Lung (tissue), 12 donors: Measurements from ENCODE around the gene BCO2. TPM values are rescaled to one million over a fixed set of nuclear protein-coding genes. Genes with fewer than 3 reads are reported as not detected.

Experiments used
- ATAC-seq: fragments of 200-7000 bp; cut with Tn5 transposase; one replicate; pipeline ENCODE4 v1.9.1; 2020; ENCODE audit warnings: moderate number of reproducible peaks; ENCODE audit not compliant: insufficient read depth, low FRiP score
- DNase-seq, 3 donors: peaks; one replicate each; pipeline ENCODE4 v3.0.0-alpha.2; 2013 to 2017
- H3K27ac ChIP-seq, 2 donors: one replicate each; pipeline ENCODE4 v1.5.1; 2013; ENCODE audit warnings: mild to moderate bottlenecking in 2 of 2, moderate library complexity in 2 of 2, control low read depth in 1 of 2, inconsistent platforms in 1 of 2, low read depth in 1 of 2, low read length in 1 of 2
- H3K27me3 ChIP-seq, 3 donors: one replicate each; pipeline ENCODE4 v1.5.1; 2013; ENCODE audit warnings: low read length in 2 of 3; ENCODE audit not compliant: control insufficient read depth in 3 of 3, insufficient read depth in 3 of 3
- H3K36me3 ChIP-seq, 4 donors: one replicate each; pipeline ENCODE4 v1.5.1; 2013; ENCODE audit warnings: low read length in 4 of 4, mild to moderate bottlenecking in 1 of 4, moderate library complexity in 1 of 4; ENCODE audit not compliant: control insufficient read depth in 4 of 4, insufficient read depth in 4 of 4
- H3K4me1 ChIP-seq, 5 donors: one replicate each; pipeline ENCODE4 v1.5.1; 2013; ENCODE audit warnings: low read length in 5 of 5, mild to moderate bottlenecking in 2 of 5, moderate library complexity in 1 of 5; ENCODE audit not compliant: control insufficient read depth in 5 of 5, insufficient read depth in 5 of 5
- H3K4me3 ChIP-seq: one replicate; pipeline ENCODE4 v1.5.1; 2013; ENCODE audit warnings: mild to moderate bottlenecking, control low read depth, moderate library complexity
- H3K9ac ChIP-seq, 2 donors: one replicate each; pipeline ENCODE4 v1.5.1; 2013; ENCODE audit warnings: low read length in 2 of 2, control low read depth in 1 of 2; ENCODE audit not compliant: insufficient read depth in 1 of 2
- H3K9me3 ChIP-seq, 4 donors: one replicate each; pipeline ENCODE4 v1.5.1; 2013; ENCODE audit warnings: low read length in 3 of 4, mild to moderate bottlenecking in 1 of 4, moderate library complexity in 1 of 4; ENCODE audit not compliant: control insufficient read depth in 4 of 4, insufficient read depth in 3 of 4
- WGBS, 2 donors: extraction: QIAGEN DNeasy Blood & Tissue Kit; methylation state at CpG; one replicate each; pipeline ENCODE4 v1.1.7; 2013; 5-methylcytosine and 5-hydroxymethylcytosine counted together
- polyA plus RNA-seq, 2 donors: library from polyadenylated mRNA; stranded (reverse); fragments of 200-250 nt; gene quantifications; one replicate each; pipeline ENCODE4 v1.2.1, GENCODE V29; 2013
- total RNA-seq, 2 donors: library from RNA; depleted of rRNA in 1 of 2; stranded (reverse); fragments of >200 nt in 1 of 2; gene quantifications; one replicate each; pipeline ENCODE4 v1.2.1, GENCODE V29; 2014 to 2021
- TF ChIP-seq, protein P1 (sequence below): IDR thresholded peaks from 2 replicates; pipeline ENCODE4 v1.5.1; 2012; ENCODE audit warnings: mild to moderate bottlenecking; ENCODE audit errors: control extremely low read depth, extremely low read depth
- donor health status: control.
- donor health status: control.
- donor health status: Bipolar disorder and iron deficiency.
- donor health status: healthy.
- donor health status: DM: yes; HTN: yes; CAD: no.

Gene BCO2
- total and polyA plus RNA-seq, 4 donors: 2.8 to 20.3 (median 6.7) TPM

GRCh38 chr11:112227471-112227870 lies 52.2 kb downstream of the BCO2 start:
- TF ChIP-seq, protein P1, sequence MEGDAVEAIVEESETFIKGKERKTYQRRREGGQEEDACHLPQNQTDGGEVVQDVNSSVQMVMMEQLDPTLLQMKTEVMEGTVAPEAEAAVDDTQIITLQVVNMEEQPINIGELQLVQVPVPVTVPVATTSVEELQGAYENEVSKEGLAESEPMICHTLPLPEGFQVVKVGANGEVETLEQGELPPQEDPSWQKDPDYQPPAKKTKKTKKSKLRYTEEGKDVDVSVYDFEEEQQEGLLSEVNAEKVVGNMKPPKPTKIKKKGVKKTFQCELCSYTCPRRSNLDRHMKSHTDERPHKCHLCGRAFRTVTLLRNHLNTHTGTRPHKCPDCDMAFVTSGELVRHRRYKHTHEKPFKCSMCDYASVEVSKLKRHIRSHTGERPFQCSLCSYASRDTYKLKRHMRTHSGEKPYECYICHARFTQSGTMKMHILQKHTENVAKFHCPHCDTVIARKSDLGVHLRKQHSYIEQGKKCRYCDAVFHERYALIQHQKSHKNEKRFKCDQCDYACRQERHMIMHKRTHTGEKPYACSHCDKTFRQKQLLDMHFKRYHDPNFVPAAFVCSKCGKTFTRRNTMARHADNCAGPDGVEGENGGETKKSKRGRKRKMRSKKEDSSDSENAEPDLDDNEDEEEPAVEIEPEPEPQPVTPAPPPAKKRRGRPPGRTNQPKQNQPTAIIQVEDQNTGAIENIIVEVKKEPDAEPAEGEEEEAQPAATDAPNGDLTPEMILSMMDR: no peak
- Histone ChIP-seq H3K27ac (no peak overlapping the region), H3K4me1 (peaks cover 0 to 10% (median 5%) of the 10 kb centered on the region in 5 donors), H3K36me3 (peaks cover 5 to 16% (median 8%) of the 10 kb centered on the region in 4 donors), H3K4me3 (no peak overlapping the region), H3K9ac (peak overlapping the region in 1 of 2 donors; percentile 77), H3K27me3 (no peaks in the 10 kb centered on the region), H3K9me3 (no peaks in the 10 kb centered on the region)
- ATAC-seq (no peak), DNase-seq (no peak)
- 72 to 95% methylated on average over 4 of the region's 4 CpGs for WGBS, 2 donors

DNA sequence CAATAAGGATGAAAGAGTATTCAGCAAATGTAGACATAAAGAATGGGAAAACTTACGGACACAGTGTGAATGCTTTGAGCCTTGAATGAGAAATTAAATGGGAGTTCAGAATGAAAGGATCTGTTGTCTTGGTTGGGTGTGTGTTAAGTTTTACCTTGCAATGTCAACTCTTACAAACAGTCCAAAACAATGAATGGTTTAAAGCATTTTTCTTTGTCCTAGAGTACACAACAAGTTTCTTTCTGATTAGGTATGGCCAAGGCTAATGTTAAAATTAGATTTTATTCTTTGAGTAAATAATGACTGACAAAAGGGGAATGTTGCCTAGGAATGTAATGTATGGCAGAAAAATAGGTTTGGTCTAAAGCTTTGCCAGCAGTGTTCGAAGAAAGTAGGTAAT lies 53.4 kb downstream of the BCO2 start:
- 96 to 98% methylated on average over 2 of the region's 2 CpGs for WGBS, 2 donors
- Histone ChIP-seq H3K4me3 (no peak overlapping the region), H3K27ac (no peak overlapping the region), H3K36me3 (peaks cover 7 to 22% (median 8%) of the 10 kb centered on the region in 4 donors), H3K9ac (no peak overlapping the region), H3K27me3 (no peaks in the 10 kb centered on the region), H3K9me3 (no peaks in the 10 kb centered on the region), H3K4me1 (peaks cover 0 to 10% (median 5%) of the 10 kb centered on the region in 5 donors)
- TF ChIP-seq, protein P1: no peak
- ATAC-seq: no peak
- DNase-seq: no peak

GRCh38 chr11:112229159-112229558 lies 53.8 kb downstream of the BCO2 start:
- H3K27me3 ChIP-seq: no peaks in the 10 kb centered on the region
- no peak for ATAC-seq
- H3K9me3 ChIP-seq: no peaks in the 10 kb centered on the region
- H3K4me3 ChIP-seq: no peak overlapping the region
- H3K9ac ChIP-seq: no peak overlapping the region
- peaks cover 0 to 10% (median 5%) of the 10 kb centered on the region in 5 donors for H3K4me1 ChIP-seq
- DNase-seq: no peak
- TF ChIP-seq, protein P1: no peak
- 95 to 97% methylated on average over 7 of the region's 7 CpGs for WGBS, 2 donors
- peaks cover 8 to 24% (median 10%) of the 10 kb centered on the region in 4 donors for H3K36me3 ChIP-seq
- H3K27ac ChIP-seq: no peak overlapping the region
